Panc1 (cell line): ENCODE data around the gene ZNF615. TPM values are rescaled to one million over a fixed set of nuclear protein-coding genes. Genes with fewer than 3 reads are reported as not detected.

Experiments used
- ATAC-seq: fragments of 200-7000 bp; cut with Tn5 transposase; 2 replicates; pipeline ENCODE4 v1.9.1; 2020; ENCODE audit warnings: mild to moderate bottlenecking, moderate library complexity
- BruUV-seq: library from RNA; stranded (reverse); fragments of 400-500 nt; replicated peaks from 2 replicates; lab custom pipeline; 2021; lab: Mats Ljungman, UMichigan
- CTCF ChIA-PET: fragments of 300-600 bp; sonication (Branson Sonifier 250); formaldehyde crosslinking; loops from one replicate; lab custom pipeline; 2022; ENCODE audit warnings: antibody characterized with exemption; lab: Charles Lee
- POLR2A ChIA-PET: fragments of 300-600 bp; sonication (Branson Sonifier 250); formaldehyde crosslinking; loops from one replicate; lab custom pipeline; 2022; ENCODE audit warnings: antibody characterized with exemption; lab: Charles Lee
- DNase-seq: peaks from one replicate; pipeline ENCODE4 v3.0.0-alpha.2; 2010; ENCODE audit warnings: low read depth, low spot score
- H3K27ac ChIP-seq: 2 replicates; pipeline ENCODE4 v1.5.1; 2011; ENCODE audit warnings: mild to moderate bottlenecking, low read length, inconsistent platforms
- H3K27me3 ChIP-seq: fragments of 200-500 bp; sonication (Bioruptor generic); 2 replicates; pipeline ENCODE4 v1.6.0; 2014; ENCODE audit warnings: low read length, inconsistent platforms; ENCODE audit not compliant: control insufficient read depth, insufficient read depth
- H3K36me3 ChIP-seq: fragments of 200-500 bp; sonication (Bioruptor generic); 2 replicates; pipeline ENCODE4 v1.5.1; 2014; ENCODE audit warnings: inconsistent platforms, mild to moderate bottlenecking, low read length, moderate library complexity; ENCODE audit not compliant: control insufficient read depth, insufficient read depth
- H3K4me1 ChIP-seq: 2 replicates; pipeline ENCODE4 v1.5.1; 2011; ENCODE audit warnings: inconsistent platforms, mild to moderate bottlenecking, low read length, moderate library complexity; ENCODE audit not compliant: control insufficient read depth, insufficient read depth
- H3K4me3 ChIP-seq, 2 experiments: 2 replicates each; pipeline ENCODE4 v1.5.1; 2011 to 2012; ENCODE audit warnings: low read depth in 2 of 2, low read length in 2 of 2, mild to moderate bottlenecking in 2 of 2, inconsistent platforms in 1 of 2, moderate library complexity in 1 of 2
- H3K9me3 ChIP-seq: fragments of 200-500 bp; sonication (Bioruptor generic); 2 replicates; pipeline ENCODE4 v1.5.1; 2014; ENCODE audit warnings: low read depth, mild to moderate bottlenecking, inconsistent platforms, low read length, moderate library complexity; ENCODE audit not compliant: control insufficient read depth, insufficient read depth
- POLR2AphosphoS5 ChIP-seq: IDR thresholded peaks from 2 replicates; pipeline ENCODE4 v1.6.1; 2012; ENCODE audit warnings: mild to moderate bottlenecking, low read depth, low read length, moderate library complexity
- SIN3A ChIP-seq: IDR thresholded peaks from 2 replicates; pipeline ENCODE4 v1.6.1; 2012; ENCODE audit warnings: low read depth, mild to moderate bottlenecking, low read length, moderate library complexity, borderline replicate concordance; ENCODE audit not compliant: insufficient read depth
- TCF7L2 ChIP-seq: IDR thresholded peaks from 2 replicates; pipeline ENCODE4 v1.6.1; 2011; ENCODE audit warnings: mild to moderate bottlenecking, low read depth, low read length, inconsistent platforms
- in situ Hi-C: cut with HindIII; loops from 2 replicates; pipeline ENCODE4 v1.10.0; 2016; ENCODE audit warnings: low sequenced_read_pairs, low pct_unique_long_range_greater_than_20kb
- intact Hi-C: fragments of 100-400 bp; cut with micrococcal nuclease; formaldehyde crosslinking; loops from one replicate; pipeline ENCODE4 v1.10.0; 2022; ENCODE audit not compliant: unreplicated experiment
- total RNA-seq: library from RNA; stranded (reverse); gene quantifications from one replicate; pipeline ENCODE4 v1.2.1, GENCODE V29; 2021; ENCODE audit not compliant: unreplicated experiment
- TF ChIP-seq, protein P1 (sequence below), 2 experiments: IDR thresholded peaks; 2 replicates each; pipeline ENCODE4 v1.6.1; 2011 to 2012; ENCODE audit warnings: low read depth in 2 of 2, control low read depth in 1 of 2, low read length in 1 of 2, mild to moderate bottlenecking in 1 of 2, moderate library complexity in 1 of 2; ENCODE audit not compliant: insufficient read depth in 1 of 2
- TF ChIP-seq, protein P2 (sequence below): fragments of 450-650 bp; IDR thresholded peaks from 2 replicates; pipeline ENCODE4 v1.5.1; 2017; ENCODE audit warnings: mild to moderate bottlenecking

Gene ZNF615
- total RNA-seq, 1 experiment from 2014 or later: 3.6 TPM

DNA sequence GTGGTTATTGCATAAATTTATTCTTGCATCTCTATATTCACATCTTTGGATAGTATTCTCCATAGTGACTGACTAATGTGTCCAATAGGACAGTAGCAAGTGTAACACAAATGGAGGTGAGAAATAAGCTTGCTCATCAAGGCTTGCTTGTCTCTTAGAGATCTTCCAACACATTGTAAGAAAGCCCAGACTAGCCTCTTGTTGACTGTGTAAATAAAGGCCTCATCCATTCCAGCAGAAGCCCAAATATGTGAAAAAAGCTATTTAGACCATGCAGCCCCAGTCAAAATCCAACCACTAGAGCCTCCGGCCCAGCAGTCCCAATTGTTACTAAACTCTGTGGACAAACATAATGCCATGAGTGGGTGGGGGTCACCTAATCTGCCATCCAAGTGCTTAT, 2.7 kb upstream of the ZNF615 start:
- no peaks in the 10 kb centered on the region for H3K27me3 ChIP-seq
- no peak for TF ChIP-seq SIN3A
- TF ChIP-seq TCF7L2: no peak
- TF ChIP-seq, protein P1, sequence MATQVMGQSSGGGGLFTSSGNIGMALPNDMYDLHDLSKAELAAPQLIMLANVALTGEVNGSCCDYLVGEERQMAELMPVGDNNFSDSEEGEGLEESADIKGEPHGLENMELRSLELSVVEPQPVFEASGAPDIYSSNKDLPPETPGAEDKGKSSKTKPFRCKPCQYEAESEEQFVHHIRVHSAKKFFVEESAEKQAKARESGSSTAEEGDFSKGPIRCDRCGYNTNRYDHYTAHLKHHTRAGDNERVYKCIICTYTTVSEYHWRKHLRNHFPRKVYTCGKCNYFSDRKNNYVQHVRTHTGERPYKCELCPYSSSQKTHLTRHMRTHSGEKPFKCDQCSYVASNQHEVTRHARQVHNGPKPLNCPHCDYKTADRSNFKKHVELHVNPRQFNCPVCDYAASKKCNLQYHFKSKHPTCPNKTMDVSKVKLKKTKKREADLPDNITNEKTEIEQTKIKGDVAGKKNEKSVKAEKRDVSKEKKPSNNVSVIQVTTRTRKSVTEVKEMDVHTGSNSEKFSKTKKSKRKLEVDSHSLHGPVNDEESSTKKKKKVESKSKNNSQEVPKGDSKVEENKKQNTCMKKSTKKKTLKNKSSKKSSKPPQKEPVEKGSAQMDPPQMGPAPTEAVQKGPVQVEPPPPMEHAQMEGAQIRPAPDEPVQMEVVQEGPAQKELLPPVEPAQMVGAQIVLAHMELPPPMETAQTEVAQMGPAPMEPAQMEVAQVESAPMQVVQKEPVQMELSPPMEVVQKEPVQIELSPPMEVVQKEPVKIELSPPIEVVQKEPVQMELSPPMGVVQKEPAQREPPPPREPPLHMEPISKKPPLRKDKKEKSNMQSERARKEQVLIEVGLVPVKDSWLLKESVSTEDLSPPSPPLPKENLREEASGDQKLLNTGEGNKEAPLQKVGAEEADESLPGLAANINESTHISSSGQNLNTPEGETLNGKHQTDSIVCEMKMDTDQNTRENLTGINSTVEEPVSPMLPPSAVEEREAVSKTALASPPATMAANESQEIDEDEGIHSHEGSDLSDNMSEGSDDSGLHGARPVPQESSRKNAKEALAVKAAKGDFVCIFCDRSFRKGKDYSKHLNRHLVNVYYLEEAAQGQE (IDR thresholded peaks at IDR 0.05; ENCODE audit: insufficient read depth in 1 of 2, low read depth in 2 of 2, low read length in 1 of 2): no peak
- TF ChIP-seq POLR2AphosphoS5: no peak
- TF ChIP-seq, protein P2, sequence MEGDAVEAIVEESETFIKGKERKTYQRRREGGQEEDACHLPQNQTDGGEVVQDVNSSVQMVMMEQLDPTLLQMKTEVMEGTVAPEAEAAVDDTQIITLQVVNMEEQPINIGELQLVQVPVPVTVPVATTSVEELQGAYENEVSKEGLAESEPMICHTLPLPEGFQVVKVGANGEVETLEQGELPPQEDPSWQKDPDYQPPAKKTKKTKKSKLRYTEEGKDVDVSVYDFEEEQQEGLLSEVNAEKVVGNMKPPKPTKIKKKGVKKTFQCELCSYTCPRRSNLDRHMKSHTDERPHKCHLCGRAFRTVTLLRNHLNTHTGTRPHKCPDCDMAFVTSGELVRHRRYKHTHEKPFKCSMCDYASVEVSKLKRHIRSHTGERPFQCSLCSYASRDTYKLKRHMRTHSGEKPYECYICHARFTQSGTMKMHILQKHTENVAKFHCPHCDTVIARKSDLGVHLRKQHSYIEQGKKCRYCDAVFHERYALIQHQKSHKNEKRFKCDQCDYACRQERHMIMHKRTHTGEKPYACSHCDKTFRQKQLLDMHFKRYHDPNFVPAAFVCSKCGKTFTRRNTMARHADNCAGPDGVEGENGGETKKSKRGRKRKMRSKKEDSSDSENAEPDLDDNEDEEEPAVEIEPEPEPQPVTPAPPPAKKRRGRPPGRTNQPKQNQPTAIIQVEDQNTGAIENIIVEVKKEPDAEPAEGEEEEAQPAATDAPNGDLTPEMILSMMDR: no peak
- no TSS peak for BruUV-seq
- H3K36me3 ChIP-seq: no peaks in the 10 kb centered on the region
- no peak for ATAC-seq
- in situ Hi-C loops: no loop called here
- H3K9me3 ChIP-seq: peaks cover 10% of the 10 kb centered on the region; the same call in 1 of the 2 replicates
- H3K4me3 ChIP-seq: no peak overlapping the region
- H3K4me1 ChIP-seq: no peaks in the 10 kb centered on the region
- DNase-seq: no peak
- H3K27ac ChIP-seq: no peak overlapping the region
- intact Hi-C loops: no loop called here
- ChIA-PET CTCF (no interaction called here), POLR2A (no interaction called here)

DNA sequence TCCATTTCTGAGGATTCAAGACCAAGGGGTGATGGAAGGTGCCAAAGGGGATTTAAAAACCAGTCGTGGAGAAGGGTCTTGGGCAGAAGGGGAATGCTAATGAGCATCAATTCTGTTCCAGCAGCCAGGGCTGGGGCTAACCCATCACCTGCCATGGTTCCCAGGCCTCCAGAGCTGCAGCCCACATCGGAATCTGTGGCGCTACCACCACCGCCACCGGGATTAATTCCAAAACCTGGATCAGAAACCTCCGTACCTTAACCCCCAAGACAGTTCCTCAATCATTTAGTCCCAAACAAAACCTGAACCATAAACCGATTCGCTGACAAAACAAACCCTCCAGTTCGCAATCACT, 583 bp downstream of the ZNF615 start:
- H3K27ac ChIP-seq: peak overlapping the region; percentile 80
- POLR2A ChIA-PET: no interaction called here
- intact Hi-C loops: no loop called here
- peaks cover 15% of the 10 kb centered on the region; the same call in 1 of the 2 replicates for H3K9me3 ChIP-seq
- H3K4me3 ChIP-seq: peak overlapping the region; percentile 87 to 89
- no peaks in the 10 kb centered on the region for H3K4me1 ChIP-seq
- ATAC-seq (peak; percentile 79), DNase-seq (no peak)
- H3K27me3 ChIP-seq: no peaks in the 10 kb centered on the region
- TF ChIP-seq POLR2AphosphoS5 (no peak), TCF7L2 (no peak), SIN3A (no peak)
- TF ChIP-seq, protein P2: no peak
- TF ChIP-seq, protein P1 (IDR thresholded peaks at IDR 0.05; ENCODE audit: insufficient read depth in 1 of 2, low read depth in 2 of 2, low read length in 1 of 2): no peak
- no peaks in the 10 kb centered on the region for H3K36me3 ChIP-seq
- CTCF ChIA-PET: no interaction called here
- in situ Hi-C loops: no loop called here
- BruUV-seq: TSS peak; percentile 84
